ENCODE data around the gene RHD.
"Not testable (repeated sequence)": the region's sequence is repeated elsewhere in the genome, so short reads cannot be mapped to it uniquely, and the experiment has no call there.

Gene RHD

DNA sequence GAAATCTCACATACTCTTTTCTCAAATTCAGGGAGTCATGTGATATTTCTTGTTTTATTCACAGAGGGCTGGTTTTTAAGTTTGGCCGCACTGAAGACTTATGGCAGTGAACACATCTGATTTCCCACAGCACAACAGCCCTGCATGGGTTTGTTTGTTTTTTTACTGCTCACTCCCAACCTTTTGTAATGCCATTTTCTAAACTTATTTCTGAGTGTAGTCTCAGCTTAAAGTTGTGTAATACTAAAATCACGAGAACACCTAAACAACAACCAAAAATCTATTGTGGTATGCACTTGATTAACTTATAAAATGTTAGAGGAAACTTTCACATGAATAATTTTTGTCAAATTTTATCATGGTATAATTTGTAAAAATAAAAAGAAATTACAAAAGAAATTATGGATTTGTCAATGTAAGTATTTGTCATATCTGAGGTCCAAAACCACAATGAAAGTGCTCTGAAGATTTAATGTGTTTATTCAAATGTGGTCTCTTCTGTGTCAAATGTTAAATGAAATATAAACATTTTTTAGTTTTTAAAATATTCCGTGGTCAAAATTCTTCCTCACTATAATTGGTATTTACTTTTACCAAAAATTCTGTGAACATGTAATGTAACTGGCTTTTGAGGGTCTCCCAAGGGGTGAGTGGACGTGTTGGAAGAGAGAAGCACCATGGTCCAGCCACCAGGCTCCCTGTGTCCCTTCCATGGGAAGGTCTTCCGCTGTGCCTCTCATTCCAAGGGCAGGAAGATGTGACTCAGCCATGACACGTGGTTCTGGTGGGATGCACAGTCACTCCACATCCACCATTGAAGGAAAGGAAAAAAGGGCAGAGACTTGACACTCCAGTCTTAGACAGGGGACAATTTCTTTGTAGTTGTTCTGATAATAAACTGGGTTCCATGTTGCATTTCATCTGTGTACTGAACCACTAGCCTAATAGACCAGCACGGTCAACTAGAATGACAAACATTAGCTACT lies 88.6 kb downstream of the RHD start:
- DNase-seq, result no peak

DNA sequence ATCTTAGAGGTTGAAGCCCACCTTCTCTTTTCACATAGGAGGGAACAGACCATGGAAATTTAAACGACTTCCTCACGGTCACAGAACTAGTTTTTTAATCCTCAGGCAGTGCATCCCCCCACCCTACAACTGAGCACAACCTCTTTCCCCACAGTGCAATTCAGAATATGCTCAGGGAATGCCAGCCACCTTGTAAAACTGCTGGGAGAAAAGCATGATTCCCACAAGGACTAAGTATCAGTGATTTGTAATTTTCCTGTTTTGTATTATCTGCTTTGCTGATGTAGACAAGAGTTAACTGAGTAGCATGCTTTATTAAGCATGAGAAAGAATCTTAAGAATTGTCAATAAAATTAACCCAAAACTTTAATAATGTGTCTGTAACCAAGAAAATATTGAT lies 89.6 kb downstream of the RHD start:
- DNase-seq, result no peak

DNA sequence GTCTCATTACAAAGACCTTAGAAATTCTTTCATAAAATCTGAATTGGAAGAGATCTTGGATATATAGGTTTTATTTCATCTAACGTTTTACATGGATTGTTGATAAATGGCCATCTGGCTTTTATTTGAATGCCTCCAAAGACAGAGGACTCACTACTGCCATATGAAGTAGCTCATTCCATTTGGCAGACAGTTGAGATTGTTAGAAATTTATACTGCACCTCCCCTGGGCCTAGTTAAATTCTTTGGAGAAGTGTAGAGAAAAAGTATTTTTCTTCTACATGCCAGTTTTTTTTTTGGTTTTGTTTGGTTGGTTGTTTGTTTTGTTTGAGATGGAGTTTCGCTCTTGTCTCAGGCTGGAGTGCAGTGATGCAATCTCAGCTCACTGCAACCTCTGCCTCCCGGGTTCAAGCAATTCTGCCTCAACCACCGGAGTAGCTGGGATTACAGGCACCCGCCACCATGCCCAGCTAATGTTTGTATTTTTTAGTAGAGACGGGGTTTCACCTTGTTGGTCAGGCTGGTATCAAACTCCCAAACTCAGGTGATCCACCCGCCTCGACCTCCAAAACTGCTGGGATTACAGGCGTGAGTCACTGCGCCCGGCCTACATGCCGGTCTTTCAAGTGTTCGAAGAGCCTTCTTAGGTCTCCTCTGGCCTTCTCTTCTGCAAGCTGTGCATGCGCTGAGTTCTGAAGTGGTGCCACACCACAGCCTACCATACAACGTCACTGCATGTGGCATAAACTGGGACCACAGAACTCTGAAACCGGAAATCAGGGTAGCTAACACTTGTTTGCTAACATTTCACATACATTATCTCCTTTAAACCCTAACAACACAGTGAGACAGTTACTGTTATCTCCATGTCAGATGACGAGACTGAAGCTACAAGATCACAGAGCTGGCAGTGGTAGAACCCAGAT lies 90.6 kb downstream of the RHD start:
- DNase-seq, result not testable (repeated sequence)

DNA sequence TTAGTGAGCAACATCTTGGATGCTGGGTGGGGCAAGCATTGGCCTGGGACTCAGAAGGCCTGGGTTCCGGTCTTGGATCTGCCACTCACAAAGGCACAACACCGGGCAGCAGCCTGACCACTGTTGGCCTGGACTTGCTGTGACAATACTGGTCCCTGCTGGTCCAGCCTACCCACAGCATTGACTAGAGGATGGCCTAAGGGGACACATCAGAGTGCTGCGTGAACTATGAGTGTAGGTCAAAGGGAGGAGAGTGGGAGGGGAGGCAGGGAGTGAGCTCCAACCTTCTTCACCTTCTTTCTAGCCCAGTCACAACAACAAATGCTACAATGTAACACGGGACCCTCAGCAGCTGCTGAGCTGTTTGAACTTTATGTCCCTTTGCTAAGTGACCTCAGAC lies 96.9 kb downstream of the RHD start:
- peak; percentile 60 for DNase-seq

DNA sequence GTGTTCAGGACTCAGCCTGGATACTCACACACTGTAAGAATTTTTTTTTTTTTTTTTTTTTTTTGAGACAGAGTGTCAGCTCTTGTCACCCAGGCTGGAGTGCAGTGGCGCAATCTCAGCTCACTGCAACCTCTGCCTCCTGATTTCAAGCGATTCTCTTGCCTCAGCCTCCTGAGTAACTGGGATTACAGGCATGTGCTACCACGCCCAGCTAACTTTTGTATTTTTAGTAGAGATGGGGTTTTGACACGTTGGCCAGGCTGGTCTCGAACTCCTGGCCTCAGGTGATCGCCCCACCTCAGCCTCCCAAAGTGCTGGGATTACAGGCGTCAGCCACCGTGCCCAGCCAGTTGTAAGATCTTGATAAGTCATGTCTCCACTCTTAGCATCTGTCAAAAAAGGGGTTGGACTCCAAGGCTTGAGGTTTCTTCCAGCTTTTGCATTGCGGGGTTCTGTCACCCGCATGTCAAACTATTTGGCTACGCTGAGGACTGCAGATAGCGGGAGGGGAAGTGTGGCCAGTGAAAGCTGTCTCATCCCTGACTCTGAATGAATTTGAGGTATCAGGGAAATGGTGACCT lies 97.5 kb downstream of the RHD start:
- DNase-seq, result peak; percentile 60

DNA sequence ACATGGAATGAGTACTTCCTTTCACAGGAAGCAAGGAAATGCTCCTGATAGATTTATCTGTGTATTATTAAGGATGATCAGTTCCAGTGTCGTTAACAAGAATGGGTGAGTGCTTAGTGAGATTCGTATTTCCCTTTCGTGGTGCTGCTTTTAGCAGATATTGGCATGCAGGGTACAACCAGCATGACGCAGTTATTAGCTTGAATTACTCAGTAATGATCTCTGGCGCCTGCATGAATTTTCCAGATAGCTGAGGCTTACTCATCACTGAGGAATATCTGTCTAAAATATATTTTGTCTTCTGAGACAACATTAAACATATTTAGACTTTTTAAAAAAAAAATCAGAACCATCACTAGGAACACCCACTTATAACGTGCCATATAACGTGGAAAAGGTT lies 99.4 kb downstream of the RHD start:
- not testable (repeated sequence) for DNase-seq

DNA sequence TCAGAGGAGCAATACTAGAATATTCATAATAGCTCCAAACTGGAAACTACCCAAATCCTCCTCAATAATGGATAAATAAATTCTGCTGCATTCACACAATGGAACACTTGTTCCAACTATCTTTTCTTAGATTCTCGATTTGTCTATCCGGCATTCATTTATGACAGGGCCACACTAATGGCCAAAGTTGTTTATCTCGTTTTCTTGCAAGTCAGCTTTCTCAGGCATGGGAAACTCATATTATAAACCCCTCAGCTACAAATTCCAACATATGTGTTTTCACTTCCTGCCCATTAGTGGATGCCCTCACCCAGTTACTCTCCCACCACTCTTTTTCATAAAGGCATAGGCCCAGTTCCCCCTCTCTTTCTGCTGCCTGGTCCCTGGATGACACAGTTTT lies 106.1 kb downstream of the RHD start:
- not testable (repeated sequence) for DNase-seq
